Kidney tubule cell (primary cell): Measurements from ENCODE around the gene CENPU.
"Not testable (repeated sequence)": the region's sequence is repeated elsewhere in the genome, so short reads cannot be mapped to it uniquely, and the experiment has no call there.

Experiments
- DNase-seq: peaks from one replicate; pipeline ENCODE4 v3.0.0-alpha.2; 2018; ENCODE audit warnings: low spot score

Gene CENPU

DNA sequence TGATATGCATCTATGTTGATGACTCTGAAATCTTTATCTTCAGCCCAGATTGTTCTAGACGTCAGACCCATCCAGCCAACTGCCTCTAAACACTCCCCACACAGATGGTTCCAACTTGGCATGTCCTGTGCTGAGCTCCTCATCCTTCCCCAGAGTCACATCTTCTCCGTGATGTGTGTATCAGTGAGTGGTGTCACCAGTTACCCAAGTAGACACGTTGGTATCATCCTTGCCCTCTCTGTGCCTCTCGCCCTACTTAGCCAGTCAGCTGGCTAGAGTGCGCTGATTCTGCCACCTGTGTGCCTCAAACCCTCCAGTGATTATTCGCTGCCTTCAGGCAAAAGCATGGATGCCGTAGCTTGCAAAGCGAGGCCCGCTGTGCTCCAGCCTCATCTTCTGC is 65.8 kb downstream of the CENPU start:
- no peak for DNase-seq

- no peak for DNase-seq
Observed at GRCh38 chr4:184666670-184667069, 67.2 kb downstream of the CENPU start.

DNA sequence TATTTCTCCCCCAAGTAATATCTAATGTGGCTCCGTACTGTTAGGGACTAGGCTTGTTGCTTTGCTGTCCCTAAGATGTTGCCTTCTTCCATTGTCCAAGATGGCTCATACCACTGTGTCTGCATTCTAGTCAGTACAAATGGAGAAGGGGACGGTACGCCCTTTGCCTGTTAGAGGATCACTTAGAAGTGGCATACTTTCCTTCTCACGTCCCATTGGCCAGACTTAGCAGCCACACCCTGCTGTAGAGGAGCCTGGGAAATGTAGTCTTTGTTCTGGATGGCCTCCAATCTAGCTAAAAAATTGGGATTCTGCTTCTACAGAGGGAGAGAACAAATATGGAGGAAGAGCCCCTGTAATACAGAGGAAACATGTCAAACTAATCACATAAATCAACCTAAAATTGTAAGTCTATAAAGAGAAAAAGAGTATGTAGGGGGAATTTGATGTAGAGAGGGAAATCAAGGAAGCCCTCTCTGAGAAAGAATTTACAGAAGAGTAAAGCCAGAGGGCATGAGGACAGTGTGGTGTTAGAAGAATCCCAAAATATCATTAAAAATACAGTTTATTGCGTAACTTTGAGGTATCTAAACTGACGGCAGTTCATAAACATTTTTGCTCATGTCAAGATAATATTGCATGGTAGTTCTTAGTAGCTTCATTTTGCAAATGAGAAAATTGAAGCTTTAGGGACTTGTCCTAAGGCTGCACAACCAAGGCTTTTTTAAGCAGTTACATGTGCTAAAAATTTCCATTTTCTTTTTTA is 69.3 kb downstream of the CENPU start:
- no peak for DNase-seq

DNA sequence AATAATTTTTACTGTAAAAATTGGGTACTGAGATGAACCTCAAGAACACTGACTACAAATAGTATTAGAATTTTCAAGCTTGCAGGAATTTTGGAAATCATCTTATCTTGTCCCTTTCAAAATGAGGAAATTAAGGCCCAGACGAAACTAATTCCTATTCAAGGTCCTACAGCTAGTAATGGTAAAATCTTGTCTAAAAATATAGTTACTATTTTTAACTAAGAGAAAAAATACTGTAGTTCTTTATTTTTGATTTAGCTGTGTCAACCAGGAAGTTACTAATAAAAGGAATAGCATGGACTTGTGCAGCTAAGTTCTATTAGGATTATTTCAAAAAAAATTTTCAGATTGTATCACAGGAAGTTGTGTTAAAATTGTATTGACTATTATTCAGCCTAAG is 71.7 kb downstream of the CENPU start:
- no peak for DNase-seq

- DNase-seq = no peak
Observed at GRCh38 chr4:184660978-184661377, 72.9 kb downstream of the CENPU start.

DNA sequence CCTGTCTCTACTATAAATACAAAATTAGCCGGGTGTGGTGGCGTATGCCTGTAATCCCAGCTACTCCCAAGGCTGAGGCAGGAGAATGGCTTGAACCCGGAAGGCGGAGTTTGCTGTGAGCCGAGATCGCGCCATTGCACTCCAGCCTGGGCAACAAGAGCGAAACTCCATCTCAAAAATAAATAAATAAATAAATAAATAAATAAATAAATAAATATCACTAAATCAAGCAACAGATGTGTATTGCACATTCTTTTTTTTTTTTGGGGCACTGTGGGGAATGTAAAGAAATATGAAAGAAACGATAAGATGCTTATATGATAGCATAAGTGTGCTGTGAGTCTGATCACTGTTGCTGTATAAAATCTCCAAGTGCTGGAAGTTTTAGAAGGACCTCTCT is 76.1 kb downstream of the CENPU start:
- not testable (repeated sequence) for DNase-seq

- no peak for DNase-seq
Observed at GRCh38 chr4:184657144-184657543, 76.8 kb downstream of the CENPU start.

DNA sequence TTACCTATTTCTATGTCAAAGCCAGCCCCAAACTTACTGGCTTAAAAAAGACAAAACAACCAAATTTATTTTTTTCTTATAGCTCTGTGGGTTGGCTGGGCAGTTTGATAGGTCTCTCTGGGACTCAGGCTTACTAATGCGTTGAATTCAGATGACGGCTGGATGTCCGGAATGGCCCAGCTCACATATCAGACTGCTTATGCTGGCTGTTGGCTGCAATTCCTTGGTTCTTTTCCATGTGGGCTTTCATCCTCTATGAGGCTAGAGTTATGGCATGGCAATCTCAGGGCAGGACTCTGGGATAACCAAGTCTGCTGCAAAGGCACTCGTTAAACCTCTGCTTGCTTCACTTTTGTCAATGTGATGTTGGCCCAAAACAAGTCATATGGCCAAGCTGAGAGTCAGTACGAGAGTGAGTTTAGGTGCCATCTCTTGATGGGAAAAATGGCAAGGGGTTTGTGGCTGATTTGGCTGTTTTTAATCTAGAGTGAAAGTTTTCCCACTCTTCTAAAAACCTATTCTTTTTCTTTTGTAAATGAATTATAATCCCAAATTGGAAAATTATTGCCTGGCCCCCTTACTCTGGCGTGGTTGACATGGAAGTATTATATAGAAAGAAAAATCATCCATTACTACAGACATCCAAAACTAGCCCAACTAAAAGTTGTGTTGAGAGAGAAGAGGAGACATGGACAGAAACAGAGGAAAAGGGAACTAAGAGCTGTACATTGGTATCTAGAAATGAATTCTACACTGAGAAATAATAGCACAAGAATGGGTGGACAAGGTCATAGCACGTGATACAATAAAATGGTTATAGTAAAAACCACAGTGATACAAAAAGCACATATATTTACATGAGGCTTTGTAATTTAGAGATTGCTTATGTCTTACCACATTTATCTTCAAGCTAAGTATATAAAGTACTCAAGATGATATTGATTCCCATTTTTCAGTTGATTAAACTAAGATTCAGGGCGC is 77.7 kb downstream of the CENPU start:
- DNase-seq = no peak

DNA sequence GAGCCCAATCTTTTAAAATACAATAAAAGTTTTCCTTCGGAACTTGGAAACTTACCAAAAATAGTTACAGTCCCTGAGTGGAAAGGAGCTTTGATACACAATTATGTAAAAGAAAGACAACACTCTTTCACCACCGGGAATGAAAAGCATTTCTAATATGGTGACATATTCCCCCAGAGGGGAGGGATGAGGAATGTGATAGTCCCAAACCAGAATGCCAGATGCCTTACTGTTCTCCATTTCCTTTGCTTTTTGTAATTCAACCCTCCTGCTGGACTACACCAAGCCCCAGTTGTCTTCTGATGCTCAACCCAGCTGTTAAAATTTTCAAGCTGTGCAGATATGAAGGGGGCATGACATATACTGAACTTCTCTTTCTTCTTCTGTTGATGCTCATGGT is 80.2 kb downstream of the CENPU start:
- no peak for DNase-seq

DNA sequence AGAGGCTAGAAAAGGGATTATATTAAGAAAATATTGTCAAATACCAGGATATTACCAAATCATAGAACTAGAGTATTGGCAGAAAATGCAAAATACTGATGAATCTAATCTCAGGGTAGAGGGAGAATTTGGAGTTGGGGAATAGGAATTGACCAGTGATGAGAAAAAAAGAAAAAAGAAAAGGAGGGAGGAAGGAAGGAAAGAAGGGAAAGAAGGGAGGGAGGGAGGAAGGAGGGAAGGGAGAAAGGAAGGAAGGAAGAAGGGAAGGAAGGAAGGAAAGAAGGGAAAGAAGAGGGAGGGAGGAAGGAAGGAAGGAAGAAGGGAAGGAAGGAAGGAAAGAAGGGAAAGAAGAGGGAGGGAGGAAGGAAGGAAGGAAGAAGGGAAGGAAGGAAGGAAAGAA is 81.2 kb downstream of the CENPU start:
- DNase-seq = not testable (repeated sequence)

GRCh38 chr4:184651899-184652298 is 82.0 kb downstream of the CENPU start:
- DNase-seq = no peak

- peak; percentile 59 for DNase-seq
Observed at GRCh38 chr4:184649971-184650855, 83.7 kb downstream of the CENPU start.

GRCh38 chr4:184649026-184649970 is 84.6 kb downstream of the CENPU start, which contains the start of the genes CASP3 and PRIMPOL:
Gene CASP3 (minus strand): TSS chr4:184649447. CDS start chr4:184638453, 10,994 bp downstream.
Gene PRIMPOL (plus strand): TSS chr4:184649738. CDS start chr4:184657141, 7,403 bp downstream.
- DNase-seq = peak; percentile 96

- DNase-seq = peak; percentile 51
Observed at GRCh38 chr4:184648313-184649025, 85.4 kb downstream of the CENPU start.

DNA sequence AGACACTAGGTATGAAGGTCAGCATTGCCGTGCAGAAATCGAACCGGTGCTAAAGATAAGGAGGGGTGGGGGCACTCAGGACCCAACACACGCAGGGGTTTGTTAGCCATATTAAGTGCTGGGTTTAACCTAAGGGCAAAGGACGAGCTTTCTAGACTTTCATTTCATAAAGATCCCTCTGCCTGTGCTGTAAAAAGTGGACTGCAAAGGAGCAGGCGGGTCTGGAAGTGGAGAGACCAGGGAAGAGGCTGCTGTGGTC is 85.9 kb downstream of the CENPU start:
- no peak for DNase-seq

GRCh38 chr4:184647266-184648053 is 86.4 kb downstream of the CENPU start:
- DNase-seq = peak; percentile 24

DNA sequence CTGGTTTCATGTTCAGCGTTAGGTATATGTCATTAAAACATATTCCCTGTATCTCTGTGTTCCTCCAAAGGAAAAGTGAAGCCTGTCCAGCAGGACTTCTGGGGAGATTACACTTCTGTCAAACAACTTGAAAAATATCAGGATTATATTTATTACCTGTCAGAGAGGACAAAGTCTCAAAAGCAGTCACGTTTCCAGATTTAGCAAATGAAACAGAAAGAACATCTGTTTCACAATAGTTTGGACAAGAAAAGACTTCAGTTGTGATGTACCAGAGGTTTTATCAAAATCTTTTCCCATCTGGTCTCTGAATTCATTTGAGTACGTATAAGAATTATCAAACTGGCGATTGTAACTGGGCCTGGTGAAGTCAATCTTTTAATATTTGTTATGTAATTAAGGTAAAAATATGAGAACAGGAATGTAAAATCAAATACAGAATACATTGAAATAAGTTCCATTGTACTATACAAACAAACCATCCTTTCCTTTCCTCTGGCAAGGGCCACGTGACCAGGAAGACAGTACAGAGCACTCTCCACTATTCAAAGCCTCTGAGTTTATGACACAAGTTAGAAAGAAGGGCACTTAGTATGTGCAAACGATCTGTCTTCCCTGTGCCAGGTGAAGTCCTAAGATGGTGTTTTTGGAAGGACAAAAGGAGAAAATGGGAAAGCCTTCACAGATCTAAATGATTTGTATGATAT is 87.8 kb downstream of the CENPU start:
- DNase-seq = no peak

- peak; percentile 82 for DNase-seq
Observed at GRCh38 chr4:184644553-184645307, 89.2 kb downstream of the CENPU start.
